NCI-H510A treated with DMSO at 0.1 percent for 48 hours (cell line): ENCODE results near the gene ANKH.
"Not testable (repeated sequence)": the region's sequence is repeated elsewhere in the genome, so short reads cannot be mapped to it uniquely, and the experiment has no call there.

Experiments used
- DNase-seq: peaks from one replicate; lab custom pipeline; 2025; lab: John Stamatoyannopoulos, UW

ANKH gene

GRCh38 chr5:14882658-14883580 is 11.3 kb upstream of the ANKH start:
- no peak for DNase-seq

GRCh38 chr5:14881826-14882225 is 10.2 kb upstream of the ANKH start:
- DNase-seq: no peak

- DNase-seq: no peak
Measured at GRCh38 chr5:14880688-14881087, 9.1 kb upstream of the ANKH start.

GRCh38 chr5:14879937-14880589 is 8.5 kb upstream of the ANKH start:
- DNase-seq: no peak

- no peak for DNase-seq
Measured at GRCh38 chr5:14879393-14879792, 7.8 kb upstream of the ANKH start.

GRCh38 chr5:14878192-14878591 is 6.6 kb upstream of the ANKH start:
- not testable (repeated sequence) for DNase-seq

GRCh38 chr5:14876095-14876494 is 4.5 kb upstream of the ANKH start:
- DNase-seq: no peak

- DNase-seq: no peak
Measured at GRCh38 chr5:14873790-14874189, 2.2 kb upstream of the ANKH start.

GRCh38 chr5:14873093-14873492 is 1.5 kb upstream of the ANKH start:
- no peak for DNase-seq

GRCh38 chr5:14872070-14872989 is 752 bp upstream of the ANKH start:
- DNase-seq: peak; percentile 70

- peak; percentile 57 for DNase-seq
Measured at GRCh38 chr5:14870337-14871213, 1.0 kb downstream of the ANKH start.

- DNase-seq: no peak
Measured at GRCh38 chr5:14869668-14870164, 1.9 kb downstream of the ANKH start.

- DNase-seq: no peak
Measured at GRCh38 chr5:14869233-14869632, 2.3 kb downstream of the ANKH start.

- peak; percentile 69 for DNase-seq
Measured at GRCh38 chr5:14868771-14869170, 2.8 kb downstream of the ANKH start.

GRCh38 chr5:14864181-14864812 is 7.3 kb downstream of the ANKH start:
- DNase-seq: no peak

GRCh38 chr5:14863105-14863504 is 8.5 kb downstream of the ANKH start:
- no peak for DNase-seq

GRCh38 chr5:14861123-14861765 is 10.3 kb downstream of the ANKH start:
- no peak for DNase-seq

GRCh38 chr5:14859980-14860379 is 11.6 kb downstream of the ANKH start:
- no peak for DNase-seq

GRCh38 chr5:14859150-14859549 is 12.4 kb downstream of the ANKH start:
- no peak for DNase-seq

GRCh38 chr5:14855366-14855765 is 16.2 kb downstream of the ANKH start:
- no peak for DNase-seq
